Upper lobe of left lung (tissue), 4 donors: Measurements from ENCODE around the gene UCK2.

ENCODE experiments used
- POLR2A ChIP-seq, 4 donors: fragments of 450-650 bp; IDR thresholded peaks; one replicate each; pipeline ENCODE4 v1.5.1; 2016 to 2017; ENCODE audit warnings: antibody characterized with exemption in 4 of 4, mild to moderate bottlenecking in 2 of 4
- POLR2AphosphoS5 ChIP-seq, 2 donors: sonication (generic); formaldehyde crosslinking; IDR thresholded peaks; one replicate each; pipeline ENCODE4 v1.5.1; 2017; ENCODE audit warnings: antibody characterized with exemption in 2 of 2
- TF ChIP-seq, protein P1 (sequence below), 6 experiments: fragments of 450-650 bp in 4 of 6; fragments of 200-600 bp in 2 of 6; sonication (generic) in 2 of 6; IDR thresholded peaks; one replicate each; pipeline ENCODE4 v1.5.1; 2016 to 2019; ENCODE audit warnings: antibody characterized with exemption in 6 of 6

DNA sequence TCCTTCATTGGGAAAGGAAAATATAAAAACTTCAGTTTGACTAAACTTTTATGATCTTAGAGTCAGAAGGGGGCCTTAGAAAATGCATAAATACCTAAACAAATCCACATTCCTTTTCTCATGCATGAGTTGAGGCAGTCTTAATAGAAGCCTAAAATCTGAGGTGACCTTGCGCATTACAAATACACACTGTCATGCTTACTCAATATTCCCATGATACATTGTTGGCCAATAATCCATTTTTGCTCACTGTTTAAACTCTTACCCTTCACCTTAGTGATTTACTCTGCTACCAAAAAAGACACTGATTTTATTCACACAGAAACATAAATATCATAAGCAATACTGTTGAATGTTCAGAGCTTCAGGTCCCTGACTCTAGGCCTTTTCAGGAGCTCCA lies 39.7 kb upstream of the UCK2 start:
- TF ChIP-seq, protein P1, sequence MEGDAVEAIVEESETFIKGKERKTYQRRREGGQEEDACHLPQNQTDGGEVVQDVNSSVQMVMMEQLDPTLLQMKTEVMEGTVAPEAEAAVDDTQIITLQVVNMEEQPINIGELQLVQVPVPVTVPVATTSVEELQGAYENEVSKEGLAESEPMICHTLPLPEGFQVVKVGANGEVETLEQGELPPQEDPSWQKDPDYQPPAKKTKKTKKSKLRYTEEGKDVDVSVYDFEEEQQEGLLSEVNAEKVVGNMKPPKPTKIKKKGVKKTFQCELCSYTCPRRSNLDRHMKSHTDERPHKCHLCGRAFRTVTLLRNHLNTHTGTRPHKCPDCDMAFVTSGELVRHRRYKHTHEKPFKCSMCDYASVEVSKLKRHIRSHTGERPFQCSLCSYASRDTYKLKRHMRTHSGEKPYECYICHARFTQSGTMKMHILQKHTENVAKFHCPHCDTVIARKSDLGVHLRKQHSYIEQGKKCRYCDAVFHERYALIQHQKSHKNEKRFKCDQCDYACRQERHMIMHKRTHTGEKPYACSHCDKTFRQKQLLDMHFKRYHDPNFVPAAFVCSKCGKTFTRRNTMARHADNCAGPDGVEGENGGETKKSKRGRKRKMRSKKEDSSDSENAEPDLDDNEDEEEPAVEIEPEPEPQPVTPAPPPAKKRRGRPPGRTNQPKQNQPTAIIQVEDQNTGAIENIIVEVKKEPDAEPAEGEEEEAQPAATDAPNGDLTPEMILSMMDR (IDR thresholded peaks at IDR 0.05): no peak
- no peak for TF ChIP-seq POLR2AphosphoS5 (IDR thresholded peaks at IDR 0.05)
- TF ChIP-seq POLR2A (IDR thresholded peaks at IDR 0.05): no peak
